ENCODE results near the gene SCLY.

Gene SCLY

GRCh38 chr2:238067939-238068338 lies 7.1 kb downstream of the SCLY start:
- in situ Hi-C loops (cut with HindIII; ENCODE audit: low sequenced_read_pairs): no loop called here
- no peak for DNase-seq (ENCODE audit: low read depth, low spot score)
- no peak for TF ChIP-seq CTCF (IDR thresholded peaks at IDR 0.05; ENCODE audit: low read depth, low read length)
- no peak overlapping the region for H3K4me3 ChIP-seq (ENCODE audit: low read depth, low read length)

- in situ Hi-C loops (cut with HindIII; ENCODE audit: low sequenced_read_pairs): no loop called here
- DNase-seq (ENCODE audit: low read depth, low spot score): no peak
- no peak overlapping the region for H3K4me3 ChIP-seq (ENCODE audit: low read depth, low read length)
- no peak for TF ChIP-seq CTCF (IDR thresholded peaks at IDR 0.05; ENCODE audit: low read depth, low read length)
These were observed 8.4 kb downstream of the SCLY start for GRCh38 chr2:238069021-238069709.

GRCh38 chr2:238069877-238070276 lies 9.1 kb downstream of the SCLY start:
- in situ Hi-C loops (cut with HindIII; ENCODE audit: low sequenced_read_pairs): no loop called here
- no peak for DNase-seq (ENCODE audit: low read depth, low spot score)
- no peak overlapping the region for H3K4me3 ChIP-seq (ENCODE audit: low read depth, low read length)
- TF ChIP-seq CTCF (IDR thresholded peaks at IDR 0.05; ENCODE audit: low read depth, low read length): no peak

GRCh38 chr2:238075397-238075796 lies 14.6 kb downstream of the SCLY start:
- H3K4me3 ChIP-seq (ENCODE audit: low read depth, low read length): no peak overlapping the region
- in situ Hi-C loops (cut with HindIII; ENCODE audit: low sequenced_read_pairs): no loop called here
- DNase-seq (ENCODE audit: low read depth, low spot score): no peak
- TF ChIP-seq CTCF (IDR thresholded peaks at IDR 0.05; ENCODE audit: low read depth, low read length): no peak

- no peak for TF ChIP-seq CTCF (IDR thresholded peaks at IDR 0.05; ENCODE audit: low read depth, low read length)
- no peak for DNase-seq (ENCODE audit: low read depth, low spot score)
- in situ Hi-C loops (cut with HindIII; ENCODE audit: low sequenced_read_pairs): no loop called here
- no peak overlapping the region for H3K4me3 ChIP-seq (ENCODE audit: low read depth, low read length)
These were observed 16.5 kb downstream of the SCLY start for GRCh38 chr2:238077292-238077691.

GRCh38 chr2:238079874-238080327 lies 19.1 kb downstream of the SCLY start:
- in situ Hi-C loops (cut with HindIII; ENCODE audit: low sequenced_read_pairs): no loop called here
- no peak overlapping the region for H3K4me3 ChIP-seq (ENCODE audit: low read depth, low read length)
- no peak for TF ChIP-seq CTCF (IDR thresholded peaks at IDR 0.05; ENCODE audit: low read depth, low read length)
- DNase-seq (ENCODE audit: low read depth, low spot score): no peak

Measured in astrocyte of the spinal cord (primary cell).